ENCODE data around the gene KRTAP9-2.
"Not testable (repeated sequence)": the region's sequence is repeated elsewhere in the genome, so short reads cannot be mapped to it uniquely, and the experiment has no call there.

GRCh38 chr17:41271323-41271722, 44.9 kb downstream of the KRTAP9-2 start:
- not testable (repeated sequence) for TF ChIP-seq CTCF (IDR thresholded peaks at IDR 0.05); POLR2AphosphoS5 (IDR thresholded peaks at IDR 0.05; ENCODE audit: insufficient read depth in 1 of 2, low read depth in 1 of 2); POLR2A (IDR thresholded peaks at IDR 0.05)

Measured in vagina (tissue), 2 donors.